ENCODE data around the gene TLL2. TPM values are rescaled to one million over a fixed set of nuclear protein-coding genes. Genes with fewer than 3 reads are reported as not detected.

Gene TLL2
- total RNA-seq, 1 donor from 2014 or later: 1.9 TPM

DNA sequence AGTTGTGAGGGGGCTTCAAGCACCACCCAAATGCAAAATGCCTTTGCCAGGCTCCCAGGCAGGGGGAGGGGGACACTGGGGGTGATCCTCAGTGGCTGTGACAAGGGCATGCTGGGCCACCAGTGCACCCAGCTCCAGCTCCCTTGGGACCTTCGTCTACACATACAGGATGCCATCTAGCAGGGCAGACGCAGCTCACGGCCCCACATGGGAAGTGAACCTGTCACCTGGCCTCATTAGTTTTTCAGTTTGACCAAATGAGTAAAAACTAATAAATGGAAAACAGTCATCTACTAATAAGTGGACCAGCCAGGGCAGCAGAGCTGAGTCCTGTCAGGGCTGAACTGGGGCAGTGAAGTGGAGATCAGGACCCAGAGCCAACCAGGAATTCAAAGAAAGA lies 50.2 kb downstream of the TLL2 start:
- peaks cover 12% of the 10 kb centered on the region for H3K27me3 Mint-ChIP-seq (ENCODE audit: low read depth)
- TF ChIP-seq, protein P1, sequence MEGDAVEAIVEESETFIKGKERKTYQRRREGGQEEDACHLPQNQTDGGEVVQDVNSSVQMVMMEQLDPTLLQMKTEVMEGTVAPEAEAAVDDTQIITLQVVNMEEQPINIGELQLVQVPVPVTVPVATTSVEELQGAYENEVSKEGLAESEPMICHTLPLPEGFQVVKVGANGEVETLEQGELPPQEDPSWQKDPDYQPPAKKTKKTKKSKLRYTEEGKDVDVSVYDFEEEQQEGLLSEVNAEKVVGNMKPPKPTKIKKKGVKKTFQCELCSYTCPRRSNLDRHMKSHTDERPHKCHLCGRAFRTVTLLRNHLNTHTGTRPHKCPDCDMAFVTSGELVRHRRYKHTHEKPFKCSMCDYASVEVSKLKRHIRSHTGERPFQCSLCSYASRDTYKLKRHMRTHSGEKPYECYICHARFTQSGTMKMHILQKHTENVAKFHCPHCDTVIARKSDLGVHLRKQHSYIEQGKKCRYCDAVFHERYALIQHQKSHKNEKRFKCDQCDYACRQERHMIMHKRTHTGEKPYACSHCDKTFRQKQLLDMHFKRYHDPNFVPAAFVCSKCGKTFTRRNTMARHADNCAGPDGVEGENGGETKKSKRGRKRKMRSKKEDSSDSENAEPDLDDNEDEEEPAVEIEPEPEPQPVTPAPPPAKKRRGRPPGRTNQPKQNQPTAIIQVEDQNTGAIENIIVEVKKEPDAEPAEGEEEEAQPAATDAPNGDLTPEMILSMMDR (IDR thresholded peaks at IDR 0.05): no peak
- DNase-seq (ENCODE audit: low spot score): no peak
- peaks cover 6% of the 10 kb centered on the region for H3K36me3 Mint-ChIP-seq (ENCODE audit: low read depth)
- H3K4me1 Mint-ChIP-seq (ENCODE audit: low read depth): no peaks in the 10 kb centered on the region
- no peak overlapping the region for H3K27ac Mint-ChIP-seq (ENCODE audit: unreplicated experiment)
- no peak overlapping the region for H3K4me3 Mint-ChIP-seq (ENCODE audit: unreplicated experiment)
- H3K9me3 Mint-ChIP-seq (ENCODE audit: low read depth): peaks cover 13% of the 10 kb centered on the region

DNA sequence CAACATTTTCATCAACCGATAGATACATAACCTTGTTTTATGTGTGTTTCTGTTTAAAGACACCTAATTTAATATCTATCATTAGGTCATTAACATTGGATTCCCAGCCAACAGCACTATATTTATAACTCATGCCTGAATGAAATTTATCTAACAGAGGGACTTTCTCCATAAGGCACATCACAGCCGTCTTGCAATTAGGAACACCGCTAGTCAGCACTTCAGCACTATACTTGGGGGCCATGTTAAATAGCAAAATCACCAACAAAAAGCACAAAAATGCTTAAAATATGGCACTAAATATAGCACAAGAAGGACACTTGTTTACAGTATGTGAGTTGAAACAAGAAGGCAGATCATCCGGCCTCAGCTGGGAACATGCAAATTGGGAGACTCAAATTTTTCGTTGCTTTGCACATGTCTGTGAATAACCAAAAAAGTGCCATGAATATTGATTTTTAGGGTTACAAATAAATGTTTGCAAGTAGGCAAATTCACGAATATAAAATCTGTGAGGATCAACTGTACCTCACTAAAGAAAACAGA lies 51.0 kb downstream of the TLL2 start:
- Mint-ChIP-seq H3K36me3 (ENCODE audit: low read depth) (peaks cover 6% of the 10 kb centered on the region), H3K27me3 (ENCODE audit: low read depth) (peaks cover 10% of the 10 kb centered on the region), H3K4me3 (ENCODE audit: unreplicated experiment) (no peak overlapping the region), H3K4me1 (ENCODE audit: low read depth) (no peaks in the 10 kb centered on the region), H3K9me3 (ENCODE audit: low read depth) (peaks cover 13% of the 10 kb centered on the region), H3K27ac (ENCODE audit: unreplicated experiment) (no peak overlapping the region)
- TF ChIP-seq, protein P1 (IDR thresholded peaks at IDR 0.05): no peak
- DNase-seq (ENCODE audit: low spot score): no peak

DNA sequence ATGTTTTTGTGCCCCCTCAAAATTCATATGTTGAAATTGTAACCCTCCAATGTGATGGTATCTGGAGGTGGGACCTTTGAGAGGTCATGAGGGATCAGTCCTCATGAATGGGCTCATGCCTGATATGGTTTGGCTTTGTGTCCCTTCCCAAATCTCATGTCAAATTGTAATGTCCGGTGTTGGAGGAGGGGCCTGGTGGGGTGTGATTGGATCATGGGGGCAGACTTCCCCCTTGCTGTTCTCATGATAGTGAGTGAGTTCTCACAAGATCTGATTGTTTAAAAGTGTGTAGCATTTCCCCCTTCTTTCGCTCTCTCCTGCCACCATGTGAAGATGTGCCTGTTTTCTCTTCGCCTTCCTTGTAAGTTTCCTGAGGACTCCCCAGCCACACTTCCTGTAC lies 53.4 kb downstream of the TLL2 start:
- TF ChIP-seq, protein P1 (IDR thresholded peaks at IDR 0.05): no peak
- no peak for DNase-seq (ENCODE audit: low spot score)
- peaks cover 11% of the 10 kb centered on the region for H3K27me3 Mint-ChIP-seq (ENCODE audit: low read depth)
- H3K4me1 Mint-ChIP-seq (ENCODE audit: low read depth): no peaks in the 10 kb centered on the region
- no peak overlapping the region for H3K27ac Mint-ChIP-seq (ENCODE audit: unreplicated experiment)
- peaks cover 13% of the 10 kb centered on the region for H3K9me3 Mint-ChIP-seq (ENCODE audit: low read depth)
- peaks cover 6% of the 10 kb centered on the region for H3K36me3 Mint-ChIP-seq (ENCODE audit: low read depth)
- H3K4me3 Mint-ChIP-seq (ENCODE audit: unreplicated experiment): no peak overlapping the region

DNA sequence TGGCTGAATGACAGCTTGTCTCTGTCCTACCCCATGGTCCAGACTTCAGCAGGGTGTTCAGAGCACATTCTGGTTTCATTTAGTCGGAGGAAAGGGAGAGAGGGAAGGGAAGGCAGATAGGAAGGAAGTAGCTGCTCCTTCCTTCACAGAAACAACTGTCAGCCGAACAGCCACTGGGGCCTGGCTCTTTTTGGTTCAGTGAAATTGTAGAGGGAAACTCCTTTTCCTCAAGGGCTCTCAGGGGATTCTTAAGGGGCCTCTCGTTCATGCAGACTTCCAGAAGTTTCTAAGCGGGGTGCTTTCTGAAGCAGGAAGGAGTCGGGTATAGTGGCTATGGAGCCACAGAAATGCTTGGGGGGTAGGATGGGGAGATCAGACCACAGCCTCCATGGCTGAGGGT lies 56.4 kb downstream of the TLL2 start:
- TF ChIP-seq, protein P1 (IDR thresholded peaks at IDR 0.05): no peak
- no peak for DNase-seq (ENCODE audit: low spot score)
- no peak overlapping the region for H3K27ac Mint-ChIP-seq (ENCODE audit: unreplicated experiment)
- peaks cover 6% of the 10 kb centered on the region for H3K36me3 Mint-ChIP-seq (ENCODE audit: low read depth)
- no peak overlapping the region for H3K4me3 Mint-ChIP-seq (ENCODE audit: unreplicated experiment)
- no peaks in the 10 kb centered on the region for H3K4me1 Mint-ChIP-seq (ENCODE audit: low read depth)
- peaks cover 13% of the 10 kb centered on the region for H3K9me3 Mint-ChIP-seq (ENCODE audit: low read depth)
- H3K27me3 Mint-ChIP-seq (ENCODE audit: low read depth): peaks cover 11% of the 10 kb centered on the region

DNA sequence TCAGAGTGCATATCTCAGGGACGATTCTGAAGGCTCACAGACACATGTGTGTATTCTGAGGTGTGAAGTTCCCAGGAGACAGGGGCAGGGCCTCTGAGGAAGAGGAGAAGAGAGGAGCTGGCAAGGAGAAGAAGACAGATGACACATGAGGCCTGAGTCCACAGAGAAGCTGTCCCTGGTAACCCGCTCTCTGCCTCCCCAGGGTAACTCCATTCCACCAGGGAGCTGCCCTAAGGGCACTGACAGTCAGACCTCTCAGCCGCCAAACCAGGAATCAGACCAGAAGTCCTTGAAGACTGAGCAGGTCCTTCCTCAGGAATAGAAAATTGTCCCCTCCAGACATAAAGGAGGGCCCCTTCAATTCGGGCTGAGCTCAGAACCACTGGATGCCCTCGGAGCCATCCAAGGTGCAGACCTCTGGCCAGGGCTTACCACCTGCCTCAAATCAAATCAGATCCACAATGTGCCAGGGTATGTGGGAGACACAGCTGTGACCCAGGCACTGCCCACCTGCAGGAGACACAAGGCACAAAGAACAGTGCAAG lies 57.4 kb downstream of the TLL2 start:
- Mint-ChIP-seq H3K27ac (ENCODE audit: unreplicated experiment) (no peak overlapping the region), H3K4me1 (ENCODE audit: low read depth) (no peaks in the 10 kb centered on the region), H3K9me3 (ENCODE audit: low read depth) (peaks cover 7% of the 10 kb centered on the region), H3K4me3 (ENCODE audit: unreplicated experiment) (no peak overlapping the region), H3K27me3 (ENCODE audit: low read depth) (peaks cover 13% of the 10 kb centered on the region), H3K36me3 (ENCODE audit: low read depth) (peaks cover 3% of the 10 kb centered on the region)
- no peak for DNase-seq (ENCODE audit: low spot score)
- TF ChIP-seq, protein P1 (IDR thresholded peaks at IDR 0.05): no peak
